Liver (tissue), 9 donors: ENCODE measurements around the gene GMEB2. TPM values are rescaled to one million over a fixed set of nuclear protein-coding genes. Genes with fewer than 3 reads are reported as not detected.
"Not testable (repeated sequence)": the region's sequence is repeated elsewhere in the genome, so short reads cannot be mapped to it uniquely, and the experiment has no call there.

Source experiments
- DNase-seq: peaks from one replicate; pipeline ENCODE4 v3.0.0-alpha.2; 2017; ENCODE audit warnings: low spot score
- H3K27ac ChIP-seq, 2 donors: one replicate each; pipeline ENCODE4 v1.7.0; 2013; ENCODE audit warnings: inconsistent platforms in 2 of 2, low read length in 2 of 2, control low read depth in 1 of 2, low read depth in 1 of 2, mild to moderate bottlenecking in 1 of 2
- H3K27me3 ChIP-seq, 4 donors: one replicate each; pipeline versions ENCODE4 v1.6.1 to v1.7.0; 2013; ENCODE audit warnings: low read length in 3 of 4, inconsistent platforms in 1 of 4, mild to moderate bottlenecking in 1 of 4, moderate library complexity in 1 of 4; ENCODE audit not compliant: control insufficient read depth in 4 of 4, insufficient read depth in 4 of 4
- H3K36me3 ChIP-seq, 4 donors: one replicate each; pipeline versions ENCODE4 v1.6.1 to v1.7.0; 2013; ENCODE audit warnings: low read length in 3 of 4, mild to moderate bottlenecking in 3 of 4, low read depth in 1 of 4, moderate library complexity in 1 of 4; ENCODE audit not compliant: control insufficient read depth in 4 of 4, insufficient read depth in 3 of 4
- H3K4me1 ChIP-seq, 4 donors: one replicate each; pipeline versions ENCODE4 v1.6.1 to v1.7.0; 2013; ENCODE audit warnings: low read length in 3 of 4, mild to moderate bottlenecking in 3 of 4, moderate library complexity in 1 of 4; ENCODE audit not compliant: control insufficient read depth in 4 of 4, insufficient read depth in 4 of 4
- H3K4me3 ChIP-seq, 3 donors: one replicate each; pipeline versions ENCODE4 v1.6.1 to v1.7.0; 2013; ENCODE audit warnings: low read length in 3 of 3, control low read depth in 1 of 3, low read depth in 1 of 3, mild to moderate bottlenecking in 1 of 3
- H3K9ac ChIP-seq, 2 donors: one replicate each; pipeline ENCODE4 v1.7.0; 2013; ENCODE audit warnings: low read length in 2 of 2, mild to moderate bottlenecking in 2 of 2, moderate library complexity in 2 of 2, control low read depth in 1 of 2, low read depth in 1 of 2
- H3K9me3 ChIP-seq, 4 donors: one replicate each; pipeline versions ENCODE4 v1.6.1 to v1.7.0; 2013; ENCODE audit warnings: low read length in 3 of 4; ENCODE audit not compliant: control insufficient read depth in 4 of 4
- ATF3 ChIP-seq: IDR thresholded peaks from 2 replicates; pipeline ENCODE4 v1.6.1; 2016; ENCODE audit warnings: antibody characterized with exemption
- EGR1 ChIP-seq, 2 donors: IDR thresholded peaks; 2 replicates each; pipeline ENCODE4 v1.6.1; 2016 to 2018; ENCODE audit warnings: antibody characterized with exemption in 2 of 2, low read depth in 2 of 2
- FOXA1 ChIP-seq: IDR thresholded peaks from 2 replicates; pipeline ENCODE4 v1.6.1; 2016; ENCODE audit warnings: antibody characterized with exemption
- FOXA2 ChIP-seq: IDR thresholded peaks from 2 replicates; pipeline ENCODE4 v1.6.1; 2016; ENCODE audit warnings: antibody characterized with exemption
- GABPA ChIP-seq, 2 donors: IDR thresholded peaks in 1 of 2; conservative IDR thresholded peaks in 1 of 2; 2 replicates each; pipeline ENCODE4 v1.6.1; 2016; ENCODE audit warnings: antibody characterized with exemption in 2 of 2, mild to moderate bottlenecking in 1 of 2, moderate library complexity in 1 of 2
- HNF4A ChIP-seq, 2 donors: conservative IDR thresholded peaks; 2 replicates each; pipeline ENCODE4 v1.6.1; 2016; ENCODE audit warnings: antibody characterized with exemption in 2 of 2, mild to moderate bottlenecking in 2 of 2
- HNF4G ChIP-seq: IDR thresholded peaks from 2 replicates; pipeline ENCODE4 v1.6.1; 2016; ENCODE audit warnings: antibody characterized with exemption
- JUND ChIP-seq, 2 donors: IDR thresholded peaks; 2 replicates each; pipeline ENCODE4 v1.6.1; 2016; ENCODE audit warnings: antibody characterized with exemption in 2 of 2
- MAX ChIP-seq: IDR thresholded peaks from 2 replicates; pipeline ENCODE4 v1.6.1; 2016; ENCODE audit warnings: antibody characterized with exemption
- NR2F2 ChIP-seq: IDR thresholded peaks from 2 replicates; pipeline ENCODE4 v1.6.1; 2016; ENCODE audit warnings: antibody characterized with exemption
- RAD21 ChIP-seq, 2 donors: IDR thresholded peaks; 2 replicates each; pipeline ENCODE4 v1.6.1; 2016; ENCODE audit warnings: antibody characterized with exemption in 2 of 2, mild to moderate bottlenecking in 2 of 2
- RXRA ChIP-seq, 2 donors: IDR thresholded peaks; 2 replicates each; pipeline ENCODE4 v1.6.1; 2017 to 2018; ENCODE audit warnings: antibody characterized with exemption in 2 of 2, mild to moderate bottlenecking in 1 of 2
- SP1 ChIP-seq: IDR thresholded peaks from 2 replicates; pipeline ENCODE4 v1.6.1; 2018; ENCODE audit warnings: antibody characterized with exemption, mild to moderate bottlenecking
- TAF1 ChIP-seq: conservative IDR thresholded peaks from 2 replicates; pipeline ENCODE4 v1.6.1; 2016; ENCODE audit warnings: antibody characterized with exemption, mild to moderate bottlenecking
- YY1 ChIP-seq: IDR thresholded peaks from 2 replicates; pipeline ENCODE4 v1.6.1; 2016; ENCODE audit warnings: antibody characterized with exemption, mild to moderate bottlenecking
- ZBTB33 ChIP-seq: IDR thresholded peaks from 2 replicates; pipeline ENCODE4 v1.6.1; 2016; ENCODE audit warnings: antibody characterized with exemption
- WGBS: extraction: QIAGEN DNeasy Blood & Tissue Kit; methylation state at CpG from one replicate; pipeline ENCODE4 v1.1.7; 2013; 5-methylcytosine and 5-hydroxymethylcytosine counted together
- polyA plus RNA-seq, 2 donors: library from polyadenylated mRNA; stranded (reverse) in 1 of 2; unstranded in 1 of 2; fragments of 200-250 nt in 1 of 2; fragments of >200 nt in 1 of 2; fragmentation: Nextera tagmentation in 1 of 2; extraction: Ambion mirVana in 1 of 2; gene quantifications; one replicate each; pipeline versions ENCODE4 v1.2.1 to v1.2.3, GENCODE V29; 2013 to 2015
- total RNA-seq, 2 donors: library from RNA; depleted of rRNA; stranded (reverse); fragments of >200 nt; gene quantifications; one replicate each; pipeline ENCODE4 v1.2.3, GENCODE V29; 2014
- TF ChIP-seq, protein P1 (sequence below): IDR thresholded peaks from 2 replicates; pipeline ENCODE4 v1.6.1; 2016; ENCODE audit warnings: antibody characterized with exemption, mild to moderate bottlenecking
- donor health status: healthy.
- donor health status: healthy.
- donor health status: healthy.
- donor health status: healthy.
- donor health status: healthy.

Gene GMEB2
- total and polyA plus RNA-seq, 4 donors, result 1.3 to 8.6 (median 5.3) TPM

- no peak overlapping the region for H3K27ac ChIP-seq
- H3K4me3 ChIP-seq, result no peak overlapping the region
- no peaks in the 10 kb centered on the region for H3K9me3 ChIP-seq
- WGBS, result 89% methylated on average over 3 of the region's 3 CpGs
- peaks cover 7 to 38% (median 16%) of the 10 kb centered on the region in 4 donors for H3K36me3 ChIP-seq
- no peaks in the 10 kb centered on the region for H3K27me3 ChIP-seq
- no peak for TF ChIP-seq HNF4A (conservative IDR thresholded peaks at IDR 0.05)
- TF ChIP-seq TAF1, result no peak
- TF ChIP-seq JUND (IDR thresholded peaks at IDR 0.05), result no peak
- TF ChIP-seq GABPA (IDR thresholded peaks at IDR 0.05 in 1 of 2, conservative IDR thresholded peaks at IDR 0.05 in 1 of 2), result no peak
- no peak for TF ChIP-seq MAX
- no peak for TF ChIP-seq NR2F2
- TF ChIP-seq SP1, result no peak
- no peak for TF ChIP-seq HNF4G
- no peak for TF ChIP-seq RXRA (IDR thresholded peaks at IDR 0.05)
- TF ChIP-seq, protein P1, sequence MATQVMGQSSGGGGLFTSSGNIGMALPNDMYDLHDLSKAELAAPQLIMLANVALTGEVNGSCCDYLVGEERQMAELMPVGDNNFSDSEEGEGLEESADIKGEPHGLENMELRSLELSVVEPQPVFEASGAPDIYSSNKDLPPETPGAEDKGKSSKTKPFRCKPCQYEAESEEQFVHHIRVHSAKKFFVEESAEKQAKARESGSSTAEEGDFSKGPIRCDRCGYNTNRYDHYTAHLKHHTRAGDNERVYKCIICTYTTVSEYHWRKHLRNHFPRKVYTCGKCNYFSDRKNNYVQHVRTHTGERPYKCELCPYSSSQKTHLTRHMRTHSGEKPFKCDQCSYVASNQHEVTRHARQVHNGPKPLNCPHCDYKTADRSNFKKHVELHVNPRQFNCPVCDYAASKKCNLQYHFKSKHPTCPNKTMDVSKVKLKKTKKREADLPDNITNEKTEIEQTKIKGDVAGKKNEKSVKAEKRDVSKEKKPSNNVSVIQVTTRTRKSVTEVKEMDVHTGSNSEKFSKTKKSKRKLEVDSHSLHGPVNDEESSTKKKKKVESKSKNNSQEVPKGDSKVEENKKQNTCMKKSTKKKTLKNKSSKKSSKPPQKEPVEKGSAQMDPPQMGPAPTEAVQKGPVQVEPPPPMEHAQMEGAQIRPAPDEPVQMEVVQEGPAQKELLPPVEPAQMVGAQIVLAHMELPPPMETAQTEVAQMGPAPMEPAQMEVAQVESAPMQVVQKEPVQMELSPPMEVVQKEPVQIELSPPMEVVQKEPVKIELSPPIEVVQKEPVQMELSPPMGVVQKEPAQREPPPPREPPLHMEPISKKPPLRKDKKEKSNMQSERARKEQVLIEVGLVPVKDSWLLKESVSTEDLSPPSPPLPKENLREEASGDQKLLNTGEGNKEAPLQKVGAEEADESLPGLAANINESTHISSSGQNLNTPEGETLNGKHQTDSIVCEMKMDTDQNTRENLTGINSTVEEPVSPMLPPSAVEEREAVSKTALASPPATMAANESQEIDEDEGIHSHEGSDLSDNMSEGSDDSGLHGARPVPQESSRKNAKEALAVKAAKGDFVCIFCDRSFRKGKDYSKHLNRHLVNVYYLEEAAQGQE, result no peak
- no peak for TF ChIP-seq EGR1 (IDR thresholded peaks at IDR 0.05; ENCODE audit: low read depth in 2 of 2)
- TF ChIP-seq YY1, result no peak
- no peak for TF ChIP-seq FOXA2
- TF ChIP-seq ZBTB33, result no peak
- no peak for TF ChIP-seq RAD21 (IDR thresholded peaks at IDR 0.05)
- TF ChIP-seq ATF3, result no peak
- TF ChIP-seq FOXA1, result no peak
- no peak overlapping the region for H3K9ac ChIP-seq
- no peak for DNase-seq
- no peaks in the 10 kb centered on the region for H3K4me1 ChIP-seq
Measured at GRCh38 chr20:63602321-63602720, 24.6 kb downstream of the GMEB2 start.

GRCh38 chr20:63601679-63602078 is 25.2 kb downstream of the GMEB2 start:
- H3K27ac ChIP-seq, H3K4me1 ChIP-seq, H3K4me3 ChIP-seq, H3K9ac ChIP-seq, H3K9me3 ChIP-seq, H3K27me3 ChIP-seq, DNase-seq: not testable (repeated sequence)
- WGBS, result 76% methylated on average over 8 of the region's 8 CpGs
- peaks cover 7 to 38% (median 16%) of the 10 kb centered on the region in 4 donors for H3K36me3 ChIP-seq
